Endothelial cell of umbilical vein (primary cell): Measurements from ENCODE around the gene MMD. TPM values are rescaled to one million over a fixed set of nuclear protein-coding genes. Genes with fewer than 3 reads are reported as not detected.
"Not testable (repeated sequence)": the region's sequence is repeated elsewhere in the genome, so short reads cannot be mapped to it uniquely, and the experiment has no call there.

Experiments used
- BruUV-seq: library from RNA; stranded (reverse); fragments of 400-500 nt; replicated peaks from 2 replicates; lab custom pipeline; 2021; lab: Mats Ljungman, UMichigan
- CTCF ChIA-PET: fragments of 300-600, 350-600 bp; sonication (Branson Sonifier 250); formaldehyde crosslinking; loops from one replicate; lab custom pipeline; 2021; ENCODE audit warnings: antibody characterized with exemption, inconsistent platforms; lab: Charles Lee
- POLR2A ChIA-PET: fragments of 300-600, 350-600 bp; sonication (Branson Sonifier 250); formaldehyde crosslinking; loops from one replicate; lab custom pipeline; 2021; ENCODE audit warnings: antibody characterized with exemption, inconsistent platforms; lab: Charles Lee
- DNase-seq: peaks from one replicate; pipeline ENCODE4 v3.0.0-alpha.2; 2011; ENCODE audit warnings: low read depth, low spot score
- FAIRE-seq: peaks from 2 replicates; lab custom pipeline; 2011; peaks lifted over from hg19 to GRCh38; lab: Jason Lieb, UNC
- H2AFZ ChIP-seq: 2 replicates; pipeline ENCODE4 v1.6.0; 2012; ENCODE audit warnings: low read depth, low read length, control low read depth, inconsistent platforms
- H3K27ac ChIP-seq: 2 replicates; pipeline ENCODE4 v1.5.1; 2011; ENCODE audit warnings: low read depth, mild to moderate bottlenecking, control low read depth, low read length, moderate library complexity; ENCODE audit not compliant: insufficient read depth
- H3K27me3 ChIP-seq, 2 experiments: 2 replicates each; pipeline versions ENCODE4 v1.6.0 to v1.6.1; 2011; ENCODE audit warnings: low read length in 2 of 2, mixed read lengths in 1 of 2; ENCODE audit not compliant: control insufficient read depth in 2 of 2, insufficient read depth in 2 of 2
- H3K36me3 ChIP-seq, 2 experiments: 2 replicates in 1 of 2; 3 replicates in 1 of 2; pipeline ENCODE4 v1.5.1; 2011; ENCODE audit warnings: low read length in 2 of 2, mild to moderate bottlenecking in 1 of 2, moderate library complexity in 1 of 2; ENCODE audit not compliant: control insufficient read depth in 2 of 2, insufficient read depth in 2 of 2; ENCODE audit errors: extremely low read depth in 1 of 2
- H3K4me1 ChIP-seq: 3 replicates; pipeline ENCODE4 v1.5.1; 2011; ENCODE audit warnings: mild to moderate bottlenecking, low read length; ENCODE audit not compliant: control insufficient read depth, insufficient read depth; ENCODE audit errors: extremely low read depth
- H3K4me2 ChIP-seq: 2 replicates; pipeline ENCODE4 v1.6.1; 2011; ENCODE audit warnings: low read length, control low read depth, mixed read lengths; ENCODE audit not compliant: insufficient read depth
- H3K4me3 ChIP-seq, 3 experiments: fragments of 200-600 bp in 1 of 3; sonication (generic), shearing (Covaris generic) in 1 of 3; replicated peaks in 1 of 3; 2 replicates each; pipeline ENCODE4 v1.5.1; 2011 to 2016; ENCODE audit warnings: control low read depth in 3 of 3, low read length in 3 of 3, mild to moderate bottlenecking in 2 of 3, inconsistent platforms in 1 of 3, low read depth in 1 of 3, moderate library complexity in 1 of 3; ENCODE audit not compliant: insufficient read depth in 1 of 3
- H3K79me2 ChIP-seq: 2 replicates; pipeline ENCODE4 v1.6.0; 2012; ENCODE audit warnings: low read length, inconsistent platforms; ENCODE audit not compliant: control insufficient read depth, insufficient read depth
- H3K9ac ChIP-seq: replicated peaks from 2 replicates; pipeline ENCODE3; 2011; ENCODE audit warnings: low read length, control low read depth; ENCODE audit not compliant: insufficient read depth; ENCODE audit errors: extremely low read depth
- H3K9me1 ChIP-seq: replicated peaks from 3 replicates; pipeline ENCODE4 v1.6.0; 2011; ENCODE audit warnings: mild to moderate bottlenecking, low read length; ENCODE audit not compliant: control insufficient read depth, insufficient read depth; ENCODE audit errors: extremely low read depth
- H3K9me3 ChIP-seq: replicated peaks from 2 replicates; pipeline ENCODE4 v1.5.1; 2012; ENCODE audit warnings: low read length, inconsistent platforms; ENCODE audit not compliant: control insufficient read depth, insufficient read depth
- H4K20me1 ChIP-seq: replicated peaks from 2 replicates; pipeline ENCODE3; 2011; ENCODE audit warnings: mild to moderate bottlenecking, low read length; ENCODE audit not compliant: control insufficient read depth, insufficient read depth; ENCODE audit errors: extremely low read depth
- EZH2 ChIP-seq: IDR thresholded peaks from 2 replicates; pipeline ENCODE4 v1.6.1; 2012; ENCODE audit warnings: borderline replicate concordance, low read depth, mild to moderate bottlenecking, moderate library complexity, low read length, inconsistent platforms; ENCODE audit not compliant: severe bottlenecking
- FOS ChIP-seq: IDR thresholded peaks from 2 replicates; pipeline ENCODE4 v1.6.1; 2011; ENCODE audit warnings: mild to moderate bottlenecking, low read length, moderate library complexity, borderline replicate concordance; ENCODE audit not compliant: insufficient read depth
- GATA2 ChIP-seq: IDR thresholded peaks from 2 replicates; pipeline ENCODE4 v1.7.0; 2011; ENCODE audit warnings: low read depth, mild to moderate bottlenecking, moderate library complexity, mixed read lengths, low read length; ENCODE audit not compliant: insufficient read length, insufficient read depth
- JUN ChIP-seq: IDR thresholded peaks from 2 replicates; pipeline ENCODE4 v1.6.1; 2011; ENCODE audit warnings: borderline replicate concordance, low read depth; ENCODE audit not compliant: insufficient read length, insufficient read depth
- MYC ChIP-seq: IDR thresholded peaks from one replicate; pipeline ENCODE4 v1.6.1; 2011; ENCODE audit warnings: mild to moderate bottlenecking, low read depth, low read length
- POLR2A ChIP-seq: IDR thresholded peaks from 2 replicates; pipeline ENCODE4 v1.6.1; 2012; ENCODE audit warnings: low read depth, mild to moderate bottlenecking, control low read depth, low read length
- POLR2AphosphoS5 ChIP-seq: IDR thresholded peaks from 2 replicates; pipeline ENCODE4 v1.6.1; 2012; ENCODE audit warnings: low read depth, mild to moderate bottlenecking, control low read depth, low read length, moderate library complexity; ENCODE audit not compliant: insufficient read depth
- dilution Hi-C: fragments of 300-500 bp; cut with MboI; formaldehyde crosslinking; loops from one replicate; pipeline ENCODE4 v1.15.0; 2019; ENCODE audit warnings: low sequenced_read_pairs; ENCODE audit not compliant: extremely low pct_ligation_motif_present
- intact Hi-C: fragments of 100-400 bp; cut with micrococcal nuclease; formaldehyde crosslinking; loops from one replicate; pipeline ENCODE4 v1.10.0; 2022
- polyA plus RNA-seq, 4 experiments: library from polyadenylated mRNA; depleted of rRNA in 3 of 4; stranded (reverse) in 3 of 4; unstranded in 1 of 4; fragments of >200 nt; gene quantifications; 2 replicates each; pipeline versions ENCODE4 v1.2.1 to v1.2.3, GENCODE V29; 2011 to 2012; ENCODE audit warnings: missing spikeins in 1 of 4
- total RNA-seq: library from RNA; stranded (reverse); gene quantifications from 2 replicates; pipeline ENCODE4 v1.2.3, GENCODE V29; 2021
- TF ChIP-seq, protein P1 (sequence below), 2 donors: IDR thresholded peaks; 1 replicate in 1 of 2; 2 replicates in 1 of 2; pipeline ENCODE4 v1.5.1; 2011; ENCODE audit warnings: low read length in 2 of 2, mild to moderate bottlenecking in 2 of 2, moderate library complexity in 2 of 2, control low read depth in 1 of 2, inconsistent platforms in 1 of 2, low read depth in 1 of 2; ENCODE audit not compliant: insufficient read depth in 1 of 2; ENCODE audit errors: extremely low read depth in 1 of 2
- TF ChIP-seq, protein P2 (sequence below): IDR thresholded peaks from 2 replicates; pipeline ENCODE4 v1.6.1; 2011; ENCODE audit not compliant: insufficient read depth, insufficient read length

Gene MMD
- total and polyA plus RNA-seq, 2 donors (not counting 3 experiments of a cell fraction or from before 2014, with no cell fraction given) = 5.6 to 9.3 TPM

DNA sequence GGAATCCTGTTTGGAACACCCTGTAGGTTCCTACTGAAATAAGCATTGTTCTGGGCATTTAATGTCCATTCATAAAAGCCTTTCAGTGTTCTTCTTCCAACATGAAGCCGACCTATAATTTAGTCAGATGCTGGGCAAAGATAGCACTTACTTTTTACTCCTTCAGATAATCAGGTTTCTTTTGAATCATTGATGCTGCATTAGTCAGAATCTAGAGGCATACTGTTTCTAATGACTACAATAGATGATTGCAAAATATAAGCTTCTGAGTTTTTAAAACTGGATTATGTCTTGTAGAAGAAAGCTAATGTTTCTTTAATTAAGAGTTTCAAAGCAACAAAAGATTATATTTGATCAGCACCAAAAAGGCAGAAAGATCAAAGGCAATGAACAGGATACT, 16.0 kb downstream of the MMD start:
- FAIRE-seq = no peak

DNA sequence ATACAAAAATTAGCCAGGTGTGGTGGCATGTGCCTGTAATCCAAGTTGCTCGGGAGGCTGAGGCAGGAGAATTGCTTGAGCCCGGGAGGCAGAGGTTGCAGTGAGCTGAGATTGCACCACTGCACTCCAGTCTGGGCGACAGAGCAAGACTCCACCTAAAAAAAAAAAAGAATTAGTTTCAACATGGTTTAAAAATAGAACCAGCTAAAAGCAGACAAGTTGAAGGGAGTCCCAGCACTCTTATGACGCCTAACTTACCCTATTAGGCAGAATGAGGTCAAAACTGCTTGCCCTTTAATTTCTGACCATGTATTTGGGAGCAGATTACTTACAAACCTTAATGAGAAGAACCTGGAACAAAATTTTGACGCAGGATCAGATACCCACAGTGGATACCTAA, 17.4 kb downstream of the MMD start:
- H3K9ac ChIP-seq, H3K4me2 ChIP-seq, H3K4me3 ChIP-seq, H3K27me3 ChIP-seq, H3K4me1 ChIP-seq, DNase-seq, FAIRE-seq, dilution Hi-C loops, BruUV-seq, H4K20me1 ChIP-seq, H3K9me1 ChIP-seq, intact Hi-C loops, H2AFZ ChIP-seq, CTCF ChIA-PET, H3K79me2 ChIP-seq, H3K9me3 ChIP-seq, H3K27ac ChIP-seq, H3K36me3 ChIP-seq, POLR2A ChIA-PET: not testable (repeated sequence)

More for the DNA sequence above, 16.0 kb downstream of the MMD start:
- DNase-seq = no peak
- no peaks in the 10 kb centered on the region for H3K9me3 ChIP-seq
- H3K4me1 ChIP-seq = no peaks in the 10 kb centered on the region
- no TSS peak for BruUV-seq
- H2AFZ ChIP-seq = no peak overlapping the region
- POLR2A ChIA-PET = no interaction called here
- intact Hi-C loops (no loop called here), dilution Hi-C loops (no loop called here)
- CTCF ChIA-PET = interaction anchor here (0.9 kb wide), 1 partner anchor 109 kb away, joined by 3 read pairs; no protein-coding TSS in a partner anchor
- H3K4me3 ChIP-seq = no peak overlapping the region
- no peak overlapping the region for H3K4me2 ChIP-seq
- H3K9me1 ChIP-seq = no peaks in the 10 kb centered on the region
- no peak overlapping the region for H3K27ac ChIP-seq
- H4K20me1 ChIP-seq = no peaks in the 10 kb centered on the region
- no peak overlapping the region for H3K9ac ChIP-seq
- no peaks in the 10 kb centered on the region for H3K27me3 ChIP-seq
- no peak for TF ChIP-seq EZH2
- TF ChIP-seq GATA2 = no peak
- no peak for TF ChIP-seq FOS
- no peak for TF ChIP-seq POLR2A
- TF ChIP-seq, protein P1, sequence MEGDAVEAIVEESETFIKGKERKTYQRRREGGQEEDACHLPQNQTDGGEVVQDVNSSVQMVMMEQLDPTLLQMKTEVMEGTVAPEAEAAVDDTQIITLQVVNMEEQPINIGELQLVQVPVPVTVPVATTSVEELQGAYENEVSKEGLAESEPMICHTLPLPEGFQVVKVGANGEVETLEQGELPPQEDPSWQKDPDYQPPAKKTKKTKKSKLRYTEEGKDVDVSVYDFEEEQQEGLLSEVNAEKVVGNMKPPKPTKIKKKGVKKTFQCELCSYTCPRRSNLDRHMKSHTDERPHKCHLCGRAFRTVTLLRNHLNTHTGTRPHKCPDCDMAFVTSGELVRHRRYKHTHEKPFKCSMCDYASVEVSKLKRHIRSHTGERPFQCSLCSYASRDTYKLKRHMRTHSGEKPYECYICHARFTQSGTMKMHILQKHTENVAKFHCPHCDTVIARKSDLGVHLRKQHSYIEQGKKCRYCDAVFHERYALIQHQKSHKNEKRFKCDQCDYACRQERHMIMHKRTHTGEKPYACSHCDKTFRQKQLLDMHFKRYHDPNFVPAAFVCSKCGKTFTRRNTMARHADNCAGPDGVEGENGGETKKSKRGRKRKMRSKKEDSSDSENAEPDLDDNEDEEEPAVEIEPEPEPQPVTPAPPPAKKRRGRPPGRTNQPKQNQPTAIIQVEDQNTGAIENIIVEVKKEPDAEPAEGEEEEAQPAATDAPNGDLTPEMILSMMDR (IDR thresholded peaks at IDR 0.05; ENCODE audit: extremely low read depth in 1 of 2, insufficient read depth in 1 of 2, low read depth in 1 of 2, low read length in 2 of 2) = no peak
- no peak for TF ChIP-seq JUN
- no peak for TF ChIP-seq MYC
- TF ChIP-seq, protein P2, sequence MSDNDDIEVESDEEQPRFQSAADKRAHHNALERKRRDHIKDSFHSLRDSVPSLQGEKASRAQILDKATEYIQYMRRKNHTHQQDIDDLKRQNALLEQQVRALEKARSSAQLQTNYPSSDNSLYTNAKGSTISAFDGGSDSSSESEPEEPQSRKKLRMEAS = no peak
- no peak for TF ChIP-seq POLR2AphosphoS5
- H3K36me3 ChIP-seq = peaks cover 0 to 2% of the 10 kb centered on the region in 2 experiments
- no peaks in the 10 kb centered on the region for H3K79me2 ChIP-seq
